ENCODE results near the gene DTNB.

Gene DTNB

DNA sequence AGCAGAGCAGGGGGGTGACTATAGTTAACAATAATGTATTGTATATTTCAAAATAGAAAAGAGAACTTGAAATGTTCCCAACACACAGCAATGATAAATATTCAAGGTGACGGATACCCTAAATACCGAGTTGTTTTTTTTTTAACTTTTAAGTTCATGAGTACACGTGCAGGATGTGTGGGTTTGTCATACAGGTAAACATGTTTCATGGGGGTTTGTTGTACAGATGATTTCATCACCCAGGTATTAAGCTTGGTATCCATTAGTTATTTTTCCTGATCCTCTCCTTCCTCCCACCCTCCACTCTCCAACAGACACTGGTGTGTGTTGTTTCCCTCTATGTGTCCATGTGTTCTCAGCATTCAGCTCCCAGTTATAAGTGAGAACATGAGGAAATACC lies 167.2 kb downstream of the DTNB start:
- no peak for DNase-seq (ENCODE audit: low read depth)
- no peak overlapping the region for H3K4me3 ChIP-seq (ENCODE audit: low read length)
- TF ChIP-seq, protein P1, sequence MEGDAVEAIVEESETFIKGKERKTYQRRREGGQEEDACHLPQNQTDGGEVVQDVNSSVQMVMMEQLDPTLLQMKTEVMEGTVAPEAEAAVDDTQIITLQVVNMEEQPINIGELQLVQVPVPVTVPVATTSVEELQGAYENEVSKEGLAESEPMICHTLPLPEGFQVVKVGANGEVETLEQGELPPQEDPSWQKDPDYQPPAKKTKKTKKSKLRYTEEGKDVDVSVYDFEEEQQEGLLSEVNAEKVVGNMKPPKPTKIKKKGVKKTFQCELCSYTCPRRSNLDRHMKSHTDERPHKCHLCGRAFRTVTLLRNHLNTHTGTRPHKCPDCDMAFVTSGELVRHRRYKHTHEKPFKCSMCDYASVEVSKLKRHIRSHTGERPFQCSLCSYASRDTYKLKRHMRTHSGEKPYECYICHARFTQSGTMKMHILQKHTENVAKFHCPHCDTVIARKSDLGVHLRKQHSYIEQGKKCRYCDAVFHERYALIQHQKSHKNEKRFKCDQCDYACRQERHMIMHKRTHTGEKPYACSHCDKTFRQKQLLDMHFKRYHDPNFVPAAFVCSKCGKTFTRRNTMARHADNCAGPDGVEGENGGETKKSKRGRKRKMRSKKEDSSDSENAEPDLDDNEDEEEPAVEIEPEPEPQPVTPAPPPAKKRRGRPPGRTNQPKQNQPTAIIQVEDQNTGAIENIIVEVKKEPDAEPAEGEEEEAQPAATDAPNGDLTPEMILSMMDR (conservative IDR thresholded peaks at IDR 0.05; ENCODE audit: low read depth, low read length): no peak

DNA sequence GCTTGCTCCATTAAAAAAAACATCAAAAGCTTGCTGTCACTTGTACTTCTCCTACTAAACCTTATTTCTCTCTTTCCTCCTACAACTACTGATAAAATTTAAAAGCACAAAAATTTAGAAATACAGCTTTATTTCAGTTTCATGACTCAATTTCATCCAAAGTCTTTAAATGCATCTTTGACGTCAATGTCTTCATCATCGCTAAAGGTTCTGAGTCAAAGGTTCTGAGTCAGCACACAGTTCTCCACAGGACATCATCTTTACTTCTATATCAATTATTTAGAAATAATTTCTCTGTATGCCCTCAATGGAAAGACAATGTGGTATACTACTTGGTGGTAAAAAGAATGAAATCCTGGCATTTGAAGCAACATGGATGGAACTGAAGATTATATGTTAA lies 167.8 kb downstream of the DTNB start:
- H3K4me3 ChIP-seq (ENCODE audit: low read length): no peak overlapping the region
- DNase-seq (ENCODE audit: low read depth): no peak
- TF ChIP-seq, protein P1 (conservative IDR thresholded peaks at IDR 0.05; ENCODE audit: low read depth, low read length): no peak

DNA sequence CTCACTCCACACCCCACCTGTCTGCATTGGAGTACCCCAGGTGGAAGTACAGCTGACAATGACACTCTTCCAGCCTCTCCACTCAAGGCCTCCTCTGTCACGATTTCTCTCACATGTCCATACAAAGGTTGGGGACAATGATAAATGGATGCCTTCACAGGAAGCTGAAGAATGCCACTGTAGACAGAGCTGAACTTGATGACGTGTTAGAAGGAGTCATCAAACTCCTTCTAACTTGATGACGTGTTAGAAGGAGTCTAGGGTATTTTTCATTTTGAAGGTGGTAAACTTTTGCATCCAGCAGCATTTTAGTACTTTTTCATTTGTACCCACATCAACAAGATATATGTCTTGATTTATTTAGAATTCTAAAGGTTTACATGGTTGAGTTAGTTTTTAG lies 168.2 kb downstream of the DTNB start:
- no peak for DNase-seq (ENCODE audit: low read depth)
- TF ChIP-seq, protein P1 (conservative IDR thresholded peaks at IDR 0.05; ENCODE audit: low read depth, low read length): no peak
- no peak overlapping the region for H3K4me3 ChIP-seq (ENCODE audit: low read length)

DNA sequence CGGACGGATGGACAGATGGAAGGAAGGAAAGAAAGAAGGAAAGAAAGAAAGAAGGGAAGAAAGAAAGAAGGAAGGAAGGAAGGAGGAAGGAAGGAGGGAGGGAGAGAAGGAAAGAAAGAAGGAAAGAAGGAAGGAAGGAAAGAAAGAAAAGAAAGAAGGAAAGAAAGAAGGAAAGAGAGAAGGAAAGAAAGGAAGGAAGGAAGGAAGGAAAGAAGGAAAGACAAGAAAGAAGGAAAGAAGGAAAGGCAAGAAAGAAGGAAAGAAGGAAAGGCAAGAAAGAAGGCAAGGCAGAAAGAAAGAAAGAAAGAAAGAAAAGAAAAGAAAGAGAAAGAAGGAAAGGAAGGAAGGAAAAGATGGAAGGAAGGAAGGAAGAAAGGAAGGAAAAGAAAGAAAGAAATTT lies 169.1 kb downstream of the DTNB start:
- no peak overlapping the region for H3K4me3 ChIP-seq (ENCODE audit: low read length)
- no peak for DNase-seq (ENCODE audit: low read depth)
- TF ChIP-seq, protein P1 (conservative IDR thresholded peaks at IDR 0.05; ENCODE audit: low read depth, low read length): no peak

DNA sequence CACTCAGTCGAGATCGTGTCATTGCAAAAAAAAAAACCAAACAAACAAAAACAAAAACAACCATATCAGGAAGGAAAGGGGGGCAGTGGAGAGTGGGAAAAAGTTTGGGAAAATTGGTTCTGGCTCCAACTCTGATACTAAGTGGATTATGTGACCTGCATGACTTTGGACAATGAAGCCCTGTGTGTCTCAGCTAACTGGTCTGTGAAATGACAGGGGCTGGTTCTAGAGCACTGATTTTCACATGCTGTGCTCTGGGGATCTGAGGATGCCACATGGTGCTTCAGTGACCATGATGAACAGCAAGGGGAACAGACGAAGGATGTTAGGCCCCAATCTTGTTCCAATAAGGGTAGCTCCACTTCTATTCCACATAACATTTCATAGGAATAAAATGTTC lies 174.2 kb downstream of the DTNB start:
- TF ChIP-seq, protein P1 (conservative IDR thresholded peaks at IDR 0.05; ENCODE audit: low read depth, low read length): no peak
- DNase-seq (ENCODE audit: low read depth): no peak
- H3K4me3 ChIP-seq (ENCODE audit: low read length): no peak overlapping the region

DNA sequence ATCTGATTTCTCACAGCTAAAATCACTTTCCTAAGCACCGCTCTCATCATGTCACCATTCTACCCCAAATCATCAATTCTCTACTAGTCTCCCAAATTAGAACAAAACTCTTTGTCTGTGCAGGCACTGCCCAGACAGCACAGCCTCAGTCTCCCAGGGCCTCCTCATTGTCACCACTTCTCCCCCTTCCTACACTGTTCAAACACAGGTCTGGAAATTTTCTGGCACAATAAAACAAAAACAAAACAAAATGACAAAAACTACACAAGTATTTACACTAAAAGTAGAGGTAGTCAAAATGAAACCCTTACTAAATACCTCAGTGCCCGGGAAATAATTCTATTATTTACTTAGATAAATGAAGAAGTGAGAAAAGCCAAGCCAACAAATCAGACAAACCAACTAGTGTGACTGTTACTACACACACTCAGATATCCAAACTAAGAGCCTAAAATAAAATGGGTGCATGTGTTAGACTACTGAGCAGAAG lies 175.4 kb downstream of the DTNB start:
- DNase-seq (ENCODE audit: low read depth): no peak
- TF ChIP-seq, protein P1 (conservative IDR thresholded peaks at IDR 0.05; ENCODE audit: low read depth, low read length): no peak
- no peak overlapping the region for H3K4me3 ChIP-seq (ENCODE audit: low read length)

DNA sequence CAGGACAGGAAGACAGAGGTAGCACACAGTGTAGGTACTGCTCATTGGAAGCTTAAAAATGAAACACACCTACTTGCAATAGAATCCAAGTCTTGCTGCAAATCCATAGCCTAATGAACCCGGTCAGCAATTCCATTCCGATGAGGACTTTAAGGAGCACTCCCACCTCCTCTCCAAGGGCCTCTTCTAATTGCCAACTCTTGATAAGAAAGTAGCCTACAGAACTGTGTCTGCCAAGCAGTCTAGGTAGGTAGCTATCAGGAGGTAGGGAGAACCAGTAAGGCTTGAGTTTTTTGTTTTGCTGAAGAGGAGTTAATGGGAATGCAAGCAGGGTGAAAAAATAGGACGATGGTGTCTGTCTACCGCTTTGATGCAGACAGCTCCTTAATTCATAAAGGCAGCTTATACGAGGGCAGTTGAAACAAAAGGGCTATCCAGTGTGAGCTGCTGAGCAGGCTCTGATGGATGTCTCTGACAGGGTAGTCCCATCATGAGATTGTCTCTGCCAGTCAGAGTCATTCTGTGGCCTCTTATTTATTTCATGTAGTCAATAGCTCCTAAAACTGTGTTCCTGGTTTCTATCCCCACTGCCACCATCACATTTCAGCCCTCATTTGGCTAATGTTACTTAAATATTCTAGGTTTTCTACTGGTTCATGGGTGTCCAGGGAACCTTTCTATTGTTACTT lies 176.0 kb downstream of the DTNB start:
- TF ChIP-seq, protein P1 (conservative IDR thresholded peaks at IDR 0.05; ENCODE audit: low read depth, low read length): no peak
- H3K4me3 ChIP-seq (ENCODE audit: low read length): no peak overlapping the region
- no peak for DNase-seq (ENCODE audit: low read depth)
